GM12873 (cell line): ENCODE measurements around the gene PUM2.

Source experiments
- CTCF ChIP-seq: IDR thresholded peaks from 2 replicates; pipeline ENCODE4 v1.5.1; 2012; ENCODE audit warnings: low read depth, mild to moderate bottlenecking, moderate library complexity, low read length, control low read depth; ENCODE audit not compliant: insufficient read depth; ENCODE audit errors: missing control alignments

PUM2 gene

GRCh38 chr2:20264629-20265028, 86.0 kb downstream of the PUM2 start:
- no peak for TF ChIP-seq CTCF

- no peak for TF ChIP-seq CTCF
These were observed 93.2 kb downstream of the PUM2 start for GRCh38 chr2:20257411-20257810.

- no peak for TF ChIP-seq CTCF
These were observed 95.9 kb downstream of the PUM2 start for GRCh38 chr2:20254731-20255130.

- TF ChIP-seq CTCF = no peak
These were observed 100.2 kb downstream of the PUM2 start for GRCh38 chr2:20250436-20250835.

GRCh38 chr2:20249170-20249569, 101.5 kb downstream of the PUM2 start:
- no peak for TF ChIP-seq CTCF

- no peak for TF ChIP-seq CTCF
These were observed 103.6 kb downstream of the PUM2 start for GRCh38 chr2:20247084-20247483.

- TF ChIP-seq CTCF = no peak
These were observed 107.8 kb downstream of the PUM2 start for GRCh38 chr2:20242727-20243377.
